ENCODE data around the gene METTL24. TPM values are rescaled to one million over a fixed set of nuclear protein-coding genes. Genes with fewer than 3 reads are reported as not detected.

METTL24 gene
- total RNA-seq, 1 experiment from 2014 or later = 0.61 TPM

GRCh38 chr6:110366256-110366655 lies 8.1 kb upstream of the METTL24 start:
- Mint-ChIP-seq H3K9me3 (peaks cover 0 to 4% of the 10 kb centered on the region in 2 experiments; a peak in 2 of 5 replicates), H3K27ac (peak overlapping the region in 1 of 3 experiments; percentile 61; a peak in 1 of 7 replicates), H3K27me3 (ENCODE audit: low read depth) (peaks cover 5% of the 10 kb centered on the region; the same call in 1 of the 2 replicates), H3K4me3 (no peak overlapping the region), H3K36me3 (ENCODE audit: insufficient read depth in 1 of 3, low read depth in 3 of 3) (no peaks in the 10 kb centered on the region; a peak in 1 of 7 replicates), H3K4me1 (peaks cover 44 to 53% of the 10 kb centered on the region in 2 experiments)
- H2BK120ac ChIP-seq (ENCODE audit: low read depth, low read length, poor library complexity, severe bottlenecking) = no peak overlapping the region
- no peak overlapping the region for H2AFZ ChIP-seq (ENCODE audit: low read length)
- H2BK12ac ChIP-seq (ENCODE audit: insufficient read length, low read depth, low read length) = no peak overlapping the region
- no peaks in the 10 kb centered on the region for H4K20me1 ChIP-seq (ENCODE audit: control insufficient read depth, insufficient read depth, insufficient read length)
- H2BK5ac ChIP-seq (ENCODE audit: insufficient read length, low read length) = no peak overlapping the region
- H3K18ac ChIP-seq (ENCODE audit: insufficient read length, low read depth, low read length) = no peak overlapping the region
- H3K79me2 ChIP-seq (ENCODE audit: insufficient read depth, low read length) = no peaks in the 10 kb centered on the region
- H2BK20ac ChIP-seq (ENCODE audit: low read depth, low read length, poor library complexity, severe bottlenecking) = no peak overlapping the region
- H3K27ac ChIP-seq (ENCODE audit: insufficient read length, low read depth, low read length) = no peak overlapping the region
- no peak overlapping the region for H3K56ac ChIP-seq (ENCODE audit: insufficient read length, low read depth, low read length)
- H3K23me2 ChIP-seq (ENCODE audit: insufficient read length, low read depth, low read length, poor library complexity, severe bottlenecking) = no peaks in the 10 kb centered on the region
- no peaks in the 10 kb centered on the region for H3K9me3 ChIP-seq (ENCODE audit: control insufficient read depth, low read depth, low read length)
- no peaks in the 10 kb centered on the region for H3K4me1 ChIP-seq (ENCODE audit: insufficient read depth, low read length)
- H3K23ac ChIP-seq (ENCODE audit: insufficient read length, low read depth, low read length) = no peak overlapping the region
- no peak overlapping the region for H3K4ac ChIP-seq (ENCODE audit: low read depth, low read length)
- TF ChIP-seq CTCF (conservative IDR thresholded peaks at IDR 0.05) = no peak
- H3K14ac ChIP-seq (ENCODE audit: insufficient read depth, low read length) = no peak overlapping the region
- no peak overlapping the region for H2AK5ac ChIP-seq (ENCODE audit: insufficient read length, low read length)
- H4K91ac ChIP-seq (ENCODE audit: insufficient read length, low read depth, low read length) = no peak overlapping the region
- DNase-seq = no peak
- no peak overlapping the region for H3T11ph ChIP-seq (ENCODE audit: low read length)
- H3K79me1 ChIP-seq (ENCODE audit: insufficient read depth, low read depth, low read length, poor library complexity, severe bottlenecking) = no peaks in the 10 kb centered on the region
- no peak overlapping the region for H3K4me2 ChIP-seq (ENCODE audit: insufficient read depth, insufficient read length, low read length)
- no peak overlapping the region for H2BK15ac ChIP-seq (ENCODE audit: low read depth, low read length)
- H3K9ac ChIP-seq (ENCODE audit: extremely low read depth, insufficient read length, low read length) = no peak overlapping the region
- no CpG with 5 or more reads among the region's 2 CpGs for WGBS (ENCODE audit: extremely low coverage, insufficient read length, low lambda C conversion rate)
- no peak overlapping the region for H4K8ac ChIP-seq (replicated peaks; ENCODE audit: insufficient read length, low read depth, low read length)
- H4K5ac ChIP-seq (ENCODE audit: insufficient read length, low read depth, low read length) = no peak overlapping the region
- no peaks in the 10 kb centered on the region for H3K27me3 ChIP-seq (ENCODE audit: insufficient read depth, low read length)

Data from H9 (cell line).